ENCODE data around the gene GDPD5.

The GDPD5 gene

GRCh38 chr11:75536786-75537641 lies 11.3 kb upstream of the GDPD5 start:
- H3K36me3 ChIP-seq (ENCODE audit: insufficient read depth, low read length) = no peaks in the 10 kb centered on the region
- no peaks in the 10 kb centered on the region for H4K20me1 ChIP-seq (ENCODE audit: insufficient read depth, low read length)
- H3K27ac ChIP-seq (ENCODE audit: low read length) = no peak overlapping the region
- ATAC-seq (ENCODE audit: insufficient read depth, low read depth) (no peak), DNase-seq (no peak)
- H3K4me1 ChIP-seq (ENCODE audit: insufficient read depth, low read length) = no peaks in the 10 kb centered on the region
- TF ChIP-seq CTCF (IDR thresholded peaks at IDR 0.05; ENCODE audit: borderline replicate concordance, extremely low read depth, low read length, poor library complexity, severe bottlenecking) (no peak), EZH2 (IDR thresholded peaks at IDR 0.05; ENCODE audit: borderline replicate concordance, low read depth, low read length, severe bottlenecking) (no peak)
- no peaks in the 10 kb centered on the region for H3K79me2 ChIP-seq (ENCODE audit: insufficient read depth, low read length)
- no peak overlapping the region for H3K9ac ChIP-seq (ENCODE audit: low read depth, low read length)
- H3K27me3 ChIP-seq (ENCODE audit: insufficient read depth, low read length, poor library complexity) = peaks cover 5% of the 10 kb centered on the region
- H3K4me3 ChIP-seq (ENCODE audit: low read depth in 1 of 2, low read length in 2 of 2) = no peak overlapping the region
- no peaks in the 10 kb centered on the region for H3K9me3 ChIP-seq (ENCODE audit: insufficient read depth, low read length, severe bottlenecking)
- no peak overlapping the region for H2AFZ ChIP-seq (ENCODE audit: low read depth, low read length)
- H3K4me2 ChIP-seq (ENCODE audit: insufficient read depth, low read length) = no peak overlapping the region

DNA sequence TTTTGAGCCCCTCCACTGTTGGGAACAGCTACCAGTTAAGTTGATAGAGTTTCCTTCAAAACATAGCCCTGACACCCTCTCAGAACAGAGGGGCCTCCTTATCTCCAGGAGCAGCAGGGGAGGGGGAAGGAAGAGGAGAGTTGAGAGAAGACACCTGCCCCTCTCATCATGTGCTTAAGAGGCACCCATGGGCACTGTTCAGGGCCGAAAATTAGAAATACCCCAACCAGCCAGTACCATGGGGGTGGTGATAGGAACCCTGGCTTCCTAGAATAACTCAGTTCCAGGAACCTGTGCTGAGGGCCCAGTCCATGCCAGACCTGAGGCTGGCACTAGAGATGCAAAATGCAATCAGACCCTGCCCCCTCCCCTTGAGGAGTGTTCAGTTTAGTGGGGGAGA lies 9.3 kb upstream of the GDPD5 start:
- no peak for DNase-seq
- Histone ChIP-seq H3K79me2 (ENCODE audit: insufficient read depth, low read length) (no peaks in the 10 kb centered on the region), H3K9ac (ENCODE audit: low read depth, low read length) (no peak overlapping the region), H3K36me3 (ENCODE audit: insufficient read depth, low read length) (no peaks in the 10 kb centered on the region), H3K4me3 (ENCODE audit: low read depth in 1 of 2, low read length in 2 of 2) (no peak overlapping the region), H3K4me1 (ENCODE audit: insufficient read depth, low read length) (no peaks in the 10 kb centered on the region), H3K27ac (ENCODE audit: low read length) (no peak overlapping the region), H2AFZ (ENCODE audit: low read depth, low read length) (no peak overlapping the region), H4K20me1 (ENCODE audit: insufficient read depth, low read length) (no peaks in the 10 kb centered on the region), H3K4me2 (ENCODE audit: insufficient read depth, low read length) (no peak overlapping the region), H3K27me3 (ENCODE audit: insufficient read depth, low read length, poor library complexity) (peaks cover 5% of the 10 kb centered on the region), H3K9me3 (ENCODE audit: insufficient read depth, low read length, severe bottlenecking) (no peaks in the 10 kb centered on the region)
- TF ChIP-seq CTCF (IDR thresholded peaks at IDR 0.05; ENCODE audit: borderline replicate concordance, extremely low read depth, low read length, poor library complexity, severe bottlenecking) (no peak), EZH2 (IDR thresholded peaks at IDR 0.05; ENCODE audit: borderline replicate concordance, low read depth, low read length, severe bottlenecking) (no peak)
- no peak for ATAC-seq (ENCODE audit: insufficient read depth, low read depth)

- no peak overlapping the region for H3K9ac ChIP-seq (ENCODE audit: low read depth, low read length)
Measured at GRCh38 chr11:75534259-75535069, 8.7 kb upstream of the GDPD5 start.

More at GRCh38 chr11:75534259-75535069, 8.7 kb upstream of the GDPD5 start:
- ATAC-seq (ENCODE audit: insufficient read depth, low read depth) (no peak), DNase-seq (no peak)
- TF ChIP-seq CTCF (IDR thresholded peaks at IDR 0.05; ENCODE audit: borderline replicate concordance, extremely low read depth, low read length, poor library complexity, severe bottlenecking) (no peak), EZH2 (IDR thresholded peaks at IDR 0.05; ENCODE audit: borderline replicate concordance, low read depth, low read length, severe bottlenecking) (no peak)
- no peak overlapping the region for H3K27ac ChIP-seq (ENCODE audit: low read length)
- H4K20me1 ChIP-seq (ENCODE audit: insufficient read depth, low read length) = no peaks in the 10 kb centered on the region
- no peaks in the 10 kb centered on the region for H3K79me2 ChIP-seq (ENCODE audit: insufficient read depth, low read length)
- no peaks in the 10 kb centered on the region for H3K9me3 ChIP-seq (ENCODE audit: insufficient read depth, low read length, severe bottlenecking)
- H3K4me2 ChIP-seq (ENCODE audit: insufficient read depth, low read length) = no peak overlapping the region
- no peak overlapping the region for H3K4me3 ChIP-seq (ENCODE audit: low read depth in 1 of 2, low read length in 2 of 2)
- no peaks in the 10 kb centered on the region for H3K4me1 ChIP-seq (ENCODE audit: insufficient read depth, low read length)
- no peak overlapping the region for H2AFZ ChIP-seq (ENCODE audit: low read depth, low read length)
- no peaks in the 10 kb centered on the region for H3K36me3 ChIP-seq (ENCODE audit: insufficient read depth, low read length)
- peaks cover 5% of the 10 kb centered on the region for H3K27me3 ChIP-seq (ENCODE audit: insufficient read depth, low read length, poor library complexity)
